ENCODE measurements around the gene ZDHHC7. TPM values are rescaled to one million over a fixed set of nuclear protein-coding genes. Genes with fewer than 3 reads are reported as not detected.

ZDHHC7 gene
- total RNA-seq, 2 experiments from 2014 or later: 22.5 to 24.3 TPM

GRCh38 chr16:85027349-85027957 lies 16.1 kb upstream of the ZDHHC7 start, which contains the start of gene KIAA0513:
Gene KIAA0513, plus strand, starts transcription at chr16:85027795. Its CDS starts 39,277 bp downstream, at chr16:85067072.
- peak; percentile 97 for DNase-seq (ENCODE audit: low spot score)
- H3K9me2 ChIP-seq (ENCODE audit: insufficient read depth, low read length): no peaks in the 10 kb centered on the region
- ChIA-PET POLR2A (interaction anchor here (0.7 to 2.6 kb wide), 5 partner anchors 7 to 1017 kb away, joined by 3 to 25 read pairs (median 4); partner anchors contain the start of gene ZDHHC7), CTCF (ENCODE audit: unreplicated experiment) (no interaction called here)
- peak within 1 kb of the TSS; percentile 74 for H3K4me3 ChIP-seq (ENCODE audit: low read depth, low read length, poor library complexity, severe bottlenecking)
- BruUV-seq (replicated peaks): no TSS peak
- H3K4me2 ChIP-seq (ENCODE audit: low read length): peak within 1 kb of the TSS; percentile 84
- no peaks in the 10 kb centered on the region for H3K79me2 ChIP-seq (ENCODE audit: insufficient read depth, low read depth, low read length)
- TF ChIP-seq, protein P1, sequence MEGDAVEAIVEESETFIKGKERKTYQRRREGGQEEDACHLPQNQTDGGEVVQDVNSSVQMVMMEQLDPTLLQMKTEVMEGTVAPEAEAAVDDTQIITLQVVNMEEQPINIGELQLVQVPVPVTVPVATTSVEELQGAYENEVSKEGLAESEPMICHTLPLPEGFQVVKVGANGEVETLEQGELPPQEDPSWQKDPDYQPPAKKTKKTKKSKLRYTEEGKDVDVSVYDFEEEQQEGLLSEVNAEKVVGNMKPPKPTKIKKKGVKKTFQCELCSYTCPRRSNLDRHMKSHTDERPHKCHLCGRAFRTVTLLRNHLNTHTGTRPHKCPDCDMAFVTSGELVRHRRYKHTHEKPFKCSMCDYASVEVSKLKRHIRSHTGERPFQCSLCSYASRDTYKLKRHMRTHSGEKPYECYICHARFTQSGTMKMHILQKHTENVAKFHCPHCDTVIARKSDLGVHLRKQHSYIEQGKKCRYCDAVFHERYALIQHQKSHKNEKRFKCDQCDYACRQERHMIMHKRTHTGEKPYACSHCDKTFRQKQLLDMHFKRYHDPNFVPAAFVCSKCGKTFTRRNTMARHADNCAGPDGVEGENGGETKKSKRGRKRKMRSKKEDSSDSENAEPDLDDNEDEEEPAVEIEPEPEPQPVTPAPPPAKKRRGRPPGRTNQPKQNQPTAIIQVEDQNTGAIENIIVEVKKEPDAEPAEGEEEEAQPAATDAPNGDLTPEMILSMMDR (conservative IDR thresholded peaks at IDR 0.05; ENCODE audit: low read length): peak; percentile 43
- TF ChIP-seq EZH2phosphoT487 (IDR thresholded peaks at IDR 0.05; ENCODE audit: borderline replicate concordance, low read depth, low read length): no peak
- H3K4me1 ChIP-seq (ENCODE audit: insufficient read depth, low read length, poor library complexity, severe bottlenecking): peaks cover 13% of the 10 kb centered on the region
- intact Hi-C loops (cut with micrococcal nuclease; ENCODE audit: unreplicated experiment): loop anchor here (1.0 kb wide), 1 partner anchor 59 kb away; no protein-coding TSS in a partner anchor
- no peaks in the 10 kb centered on the region for H3K36me3 ChIP-seq (ENCODE audit: insufficient read depth, low read length)
- no peaks in the 10 kb centered on the region for H3K9me3 ChIP-seq (ENCODE audit: low read length)
- H3K27ac ChIP-seq (ENCODE audit: low read depth, low read length, poor library complexity, severe bottlenecking): no peak within 1 kb of the TSS
- H4K20me1 ChIP-seq (ENCODE audit: insufficient read depth, low read length): no peaks in the 10 kb centered on the region
- peak within 1 kb of the TSS; percentile 67 for H2AFZ ChIP-seq (ENCODE audit: low read length)

- Histone ChIP-seq H3K4me3 (ENCODE audit: low read depth, low read length, poor library complexity, severe bottlenecking) (peak overlapping the region; percentile 74), H3K79me2 (ENCODE audit: insufficient read depth, low read depth, low read length) (no peaks in the 10 kb centered on the region)
Observed at GRCh38 chr16:85026703-85027102, 15.4 kb upstream of the ZDHHC7 start.

More at GRCh38 chr16:85026703-85027102, 15.4 kb upstream of the ZDHHC7 start:
- BruUV-seq (replicated peaks): no TSS peak
- ChIA-PET POLR2A (interaction anchor here (1.1 to 2.6 kb wide), 3 partner anchors 11 to 57 kb away, joined by 4 to 25 read pairs (median 9); partner anchors contain the start of gene ZDHHC7), CTCF (ENCODE audit: unreplicated experiment) (interaction anchor here (0.5 kb wide), 1 partner anchor 78 kb away, joined by 3 read pairs; no protein-coding TSS in a partner anchor)
- DNase-seq (ENCODE audit: low spot score): no peak
- Histone ChIP-seq H3K36me3 (ENCODE audit: insufficient read depth, low read length) (no peaks in the 10 kb centered on the region), H2AFZ (ENCODE audit: low read length) (peak overlapping the region; percentile 67; the same call in 1 of the 2 replicates), H3K4me2 (ENCODE audit: low read length) (peak overlapping the region; percentile 84), H4K20me1 (ENCODE audit: insufficient read depth, low read length) (no peaks in the 10 kb centered on the region), H3K27ac (ENCODE audit: low read depth, low read length, poor library complexity, severe bottlenecking) (no peak overlapping the region), H3K9me2 (ENCODE audit: insufficient read depth, low read length) (no peaks in the 10 kb centered on the region), H3K4me1 (ENCODE audit: insufficient read depth, low read length, poor library complexity, severe bottlenecking) (peaks cover 13% of the 10 kb centered on the region), H3K9me3 (ENCODE audit: low read length) (no peaks in the 10 kb centered on the region)
- intact Hi-C loops (cut with micrococcal nuclease; ENCODE audit: unreplicated experiment): loop anchor here (1.0 kb wide), 1 partner anchor 60 kb away; no protein-coding TSS in a partner anchor
- TF ChIP-seq, protein P1 (conservative IDR thresholded peaks at IDR 0.05; ENCODE audit: low read length): no peak
- TF ChIP-seq EZH2phosphoT487 (IDR thresholded peaks at IDR 0.05; ENCODE audit: borderline replicate concordance, low read depth, low read length): no peak
